H1 (cell line): ENCODE results near the gene GNB1L. TPM values are rescaled to one million over a fixed set of nuclear protein-coding genes. Genes with fewer than 3 reads are reported as not detected.

Experiments used
- FOSL1 ChIP-seq: IDR thresholded peaks from 2 replicates; pipeline ENCODE4 v1.6.1; 2011; ENCODE audit warnings: mild to moderate bottlenecking, low read depth, low read length, moderate library complexity; ENCODE audit not compliant: insufficient read depth
- polyA plus RNA-seq, 7 experiments: library from polyadenylated mRNA; depleted of rRNA in 3 of 7; stranded (reverse) in 5 of 7; unstranded in 2 of 7; fragments of >200 nt in 5 of 7; fragments of 200-250 nt in 2 of 7; gene quantifications; 1 replicate in 5 of 7; 2 replicates in 1 of 7; 4 replicates in 1 of 7; pipeline versions ENCODE4 v1.2.1 to v1.2.3, GENCODE V29; 2011 to 2013; ENCODE audit warnings: missing spikeins in 2 of 7, mixed read lengths in 2 of 7
- total RNA-seq: library from RNA; stranded (reverse); fragmentation: NEBNext Ultra II Directional; extraction: Animal tissue kit (Norgen Biotek cat#: 25700); gene quantifications from 2 replicates; pipeline ENCODE4 v1.2.1, GENCODE V29; 2021

The GNB1L gene
- total and polyA plus RNA-seq, 2 of the 8 experiments (the other 6 are each of a cell fraction or from before 2014, with no cell fraction given), result 14.0 to 15.6 TPM

DNA sequence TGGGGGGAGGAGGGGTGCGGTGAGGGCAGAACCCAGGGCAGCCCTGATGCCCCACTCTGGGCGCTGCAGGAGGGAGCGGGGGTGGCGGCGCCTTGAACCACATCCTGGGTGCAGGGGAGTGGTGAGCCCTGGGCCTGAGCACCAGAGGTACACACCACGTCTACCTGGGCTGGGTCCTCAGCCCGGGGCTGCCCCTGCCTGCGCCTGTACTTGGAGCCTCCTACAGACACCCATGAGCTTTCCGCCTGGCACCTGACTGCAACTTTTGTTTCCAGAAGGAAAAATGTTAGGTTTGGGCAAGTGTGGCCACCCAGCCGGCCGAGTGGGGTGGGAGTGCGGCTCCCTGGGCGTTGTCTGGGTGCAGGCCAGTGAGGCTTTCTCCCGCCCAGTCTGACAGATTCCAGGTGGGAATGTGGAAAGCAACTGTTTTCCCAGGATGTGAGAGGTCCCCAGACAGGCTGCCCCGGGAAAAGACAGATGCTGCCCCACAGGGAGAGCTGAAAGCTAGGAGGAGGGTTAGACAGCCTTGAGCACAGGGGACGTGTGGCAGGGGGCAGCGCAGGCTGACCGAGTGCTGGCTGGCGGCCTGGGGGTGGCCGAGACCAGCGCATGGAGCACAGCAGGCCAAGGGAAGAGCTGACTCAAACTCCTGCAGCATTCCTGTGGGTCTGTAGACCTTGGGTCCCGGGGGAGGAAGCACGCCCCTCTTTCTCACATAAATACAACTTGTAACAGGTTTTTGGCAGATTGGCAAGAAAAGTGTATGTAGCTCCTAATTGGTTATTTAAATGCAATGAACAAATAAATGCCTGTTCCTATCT, 44.1 kb downstream of the GNB1L start (continued):
- no peak for TF ChIP-seq FOSL1
